HCT116 (cell line): ENCODE data around the gene OSBP2. TPM values are rescaled to one million over a fixed set of nuclear protein-coding genes. Genes with fewer than 3 reads are reported as not detected.

Experiments used
- ATAC-seq: fragments of 200-7000 bp; cut with Tn5 transposase; 2 replicates; pipeline ENCODE4 v1.9.1; 2020; ENCODE audit warnings: mild to moderate bottlenecking, moderate library complexity
- BruUV-seq: library from RNA; stranded (reverse); fragments of 400-500 nt; replicated peaks from 2 replicates; lab custom pipeline; 2021; lab: Mats Ljungman, UMichigan
- CTCF ChIA-PET: fragments of 300-600 bp; sonication (Branson Sonifier 250); formaldehyde crosslinking; loops from one replicate; lab custom pipeline; 2021; ENCODE audit warnings: antibody characterized with exemption; lab: Charles Lee
- POLR2A ChIA-PET: fragments of 300-600, 350-600 bp; sonication (Branson Sonifier 250); formaldehyde crosslinking; loops from one replicate; lab custom pipeline; 2021; ENCODE audit warnings: antibody characterized with exemption; lab: Charles Lee
- RAD21 ChIA-PET, 2 experiments: fragments of 300-600 bp; sonication (Branson Sonifier 250); formaldehyde crosslinking; loops; one replicate each; lab custom pipeline; 2023; ENCODE audit warnings: low total read pairs in 2 of 2; ENCODE audit not compliant: uncharacterized antibody in 2 of 2, unreplicated experiment in 2 of 2, low non-redundant PET in 1 of 2; lab: Charles Lee
- DNase-seq: peaks from one replicate; pipeline ENCODE4 v3.0.0-alpha.2; 2010; ENCODE audit warnings: low read depth, low spot score
- H2AFZ ChIP-seq: fragments of 200-600 bp; shearing (Covaris generic), sonication (generic); 2 replicates; pipeline ENCODE4 v1.6.1; 2017; ENCODE audit warnings: low read depth, mixed run types, mixed read lengths, antibody characterized with exemption, low read length; ENCODE audit not compliant: poor library complexity, severe bottlenecking
- H3K27ac ChIP-seq: 2 replicates; pipeline ENCODE4 v1.5.1; 2012; ENCODE audit warnings: low read depth, low read length
- H3K27me3 ChIP-seq: fragments of 200-600 bp; sonication (generic); 2 replicates; pipeline ENCODE4 v1.6.1; 2016; ENCODE audit warnings: mixed run types, low read length, mixed read lengths; ENCODE audit not compliant: insufficient read depth
- H3K36me3 ChIP-seq, 2 experiments: fragments of 200-500 bp in 1 of 2; fragments of 200-600 bp in 1 of 2; sonication (Bioruptor generic) in 1 of 2; sonication (generic) in 1 of 2; 2 replicates each; pipeline versions ENCODE4 v1.5.1 to v1.6.1; 2014 to 2016; ENCODE audit warnings: low read length in 2 of 2, inconsistent platforms in 1 of 2, mixed read lengths in 1 of 2, mixed run types in 1 of 2; ENCODE audit not compliant: insufficient read depth in 2 of 2, control insufficient read depth in 1 of 2
- H3K4me1 ChIP-seq, 2 experiments: fragments of 200-600 bp in 1 of 2; sonication (generic) in 1 of 2; 2 replicates each; pipeline versions ENCODE4 v1.5.1 to v1.6.1; 2012 to 2017; ENCODE audit warnings: low read length in 2 of 2, inconsistent platforms in 1 of 2, mild to moderate bottlenecking in 1 of 2, mixed read lengths in 1 of 2, mixed run types in 1 of 2, moderate library complexity in 1 of 2; ENCODE audit not compliant: insufficient read depth in 2 of 2, control insufficient read depth in 1 of 2
- H3K4me2 ChIP-seq: fragments of 200-600 bp; sonication (generic); 2 replicates; pipeline ENCODE4 v1.6.1; 2017; ENCODE audit warnings: mixed run types, low read length, mixed read lengths
- H3K4me3 ChIP-seq, 2 experiments: fragments of 200-600 bp in 1 of 2; sonication (generic) in 1 of 2; replicated peaks in 1 of 2; 2 replicates each; pipeline ENCODE4 v1.5.1; 2011 to 2016; ENCODE audit warnings: low read length in 2 of 2, control low read depth in 1 of 2, low read depth in 1 of 2, mild to moderate bottlenecking in 1 of 2, mixed read lengths in 1 of 2, mixed run types in 1 of 2
- H3K79me2 ChIP-seq: fragments of 200-600 bp; sonication (generic); 2 replicates; pipeline ENCODE4 v1.6.1; 2017; ENCODE audit warnings: mild to moderate bottlenecking, mixed run types, low read length, moderate library complexity, mixed read lengths; ENCODE audit not compliant: insufficient read depth
- H3K9ac ChIP-seq: fragments of 200-600 bp; sonication (generic); 2 replicates; pipeline ENCODE4 v1.6.1; 2016; ENCODE audit warnings: low read length, mixed read lengths
- H3K9me2 ChIP-seq: fragments of 200-600 bp; sonication (generic), shearing (Covaris generic); 2 replicates; pipeline ENCODE4 v1.6.1; 2017; ENCODE audit warnings: mixed run types, mild to moderate bottlenecking, moderate library complexity; ENCODE audit not compliant: insufficient read depth
- H3K9me3 ChIP-seq, 2 experiments: fragments of 200-500 bp in 1 of 2; fragments of 200-600 bp in 1 of 2; sonication (Bioruptor generic) in 1 of 2; sonication (generic) in 1 of 2; 2 replicates each; pipeline ENCODE4 v1.6.1; 2014 to 2017; ENCODE audit warnings: low read length in 2 of 2, mixed read lengths in 2 of 2, inconsistent platforms in 1 of 2, low read depth in 1 of 2, mild to moderate bottlenecking in 1 of 2, mixed run types in 1 of 2, moderate library complexity in 1 of 2; ENCODE audit not compliant: control insufficient read depth in 1 of 2, insufficient read depth in 1 of 2
- H4K20me1 ChIP-seq: fragments of 200-600 bp; sonication (generic), shearing (Covaris generic); 2 replicates; pipeline ENCODE4 v1.6.1; 2017; ENCODE audit warnings: mixed run types, mild to moderate bottlenecking, moderate library complexity; ENCODE audit not compliant: insufficient read depth
- ATF3 ChIP-seq: IDR thresholded peaks from 2 replicates; pipeline ENCODE4 v1.6.1; 2012
- CEBPB ChIP-seq: IDR thresholded peaks from 2 replicates; pipeline ENCODE4 v1.6.1; 2012; ENCODE audit warnings: low read depth
- CTCF ChIP-seq, 3 experiments: fragments of 200-600 bp in 1 of 3; sonication (generic) in 1 of 3; IDR thresholded peaks in 2 of 3; conservative IDR thresholded peaks in 1 of 3; 2 replicates each; pipeline ENCODE4 v1.5.1; 2012 to 2017; ENCODE audit warnings: low read depth in 2 of 3, low read length in 2 of 3, antibody characterized with exemption in 1 of 3, borderline replicate concordance in 1 of 3, control low read depth in 1 of 3, mild to moderate bottlenecking in 1 of 3, mixed read lengths in 1 of 3, mixed run types in 1 of 3, moderate library complexity in 1 of 3; ENCODE audit not compliant: insufficient read depth in 1 of 3
- EZH2 ChIP-seq: fragments of 200-600 bp; sonication (generic); IDR thresholded peaks from 2 replicates; pipeline ENCODE4 v1.6.1; 2017; ENCODE audit warnings: antibody characterized with exemption, mixed run types
- EZH2phosphoT487 ChIP-seq: fragments of 200-600 bp; IDR thresholded peaks from 2 replicates; pipeline ENCODE4 v1.6.1; 2018; ENCODE audit warnings: antibody characterized with exemption, borderline replicate concordance
- FOSL1 ChIP-seq: IDR thresholded peaks from 2 replicates; pipeline ENCODE4 v1.6.1; 2012; ENCODE audit warnings: low read depth
- JUND ChIP-seq: IDR thresholded peaks from 2 replicates; pipeline ENCODE4 v1.6.1; 2012
- POLR2AphosphoS5 ChIP-seq: IDR thresholded peaks from 2 replicates; pipeline ENCODE4 v1.6.1; 2011; ENCODE audit warnings: mild to moderate bottlenecking, low read depth, low read length, moderate library complexity
- SP1 ChIP-seq: IDR thresholded peaks from 2 replicates; pipeline ENCODE4 v1.6.1; 2012; ENCODE audit warnings: low read depth
- SRF ChIP-seq: IDR thresholded peaks from 2 replicates; pipeline ENCODE4 v1.6.1; 2012; ENCODE audit warnings: low read depth
- TCF7L2 ChIP-seq: IDR thresholded peaks from 2 replicates; pipeline ENCODE4 v1.7.0; 2011; ENCODE audit warnings: borderline replicate concordance, inconsistent platforms; ENCODE audit not compliant: insufficient read depth, insufficient read length; ENCODE audit errors: extremely low read depth
- ZFX ChIP-seq: fragments of 450-650 bp; IDR thresholded peaks from 2 replicates; pipeline ENCODE4 v1.6.1; 2017
- ZNF274 ChIP-seq: fragments of 200-500 bp; sonication (Bioruptor generic); IDR thresholded peaks from 2 replicates; pipeline ENCODE4 v1.6.1; 2014; ENCODE audit warnings: mild to moderate bottlenecking, low read depth, low read length, inconsistent platforms
- intact Hi-C: fragments of 100-400 bp; cut with micrococcal nuclease; formaldehyde crosslinking; loops from 2 replicates; pipeline ENCODE4 v1.10.0; 2022
- total RNA-seq: library from RNA; stranded (reverse); gene quantifications from one replicate; pipeline ENCODE4 v1.2.1, GENCODE V29; 2021; ENCODE audit not compliant: unreplicated experiment

The OSBP2 gene
- total RNA-seq, 1 experiment from 2014 or later: 12.9 TPM

GRCh38 chr22:30838111-30838510, 143.4 kb downstream of the OSBP2 start:
- H3K27ac ChIP-seq: no peak overlapping the region
- BruUV-seq: no TSS peak
- intact Hi-C loops: no loop called here
- H3K9me3 ChIP-seq: no peaks in the 10 kb centered on the region
- no peak overlapping the region for H3K4me3 ChIP-seq
- no peaks in the 10 kb centered on the region for H3K9me2 ChIP-seq
- H3K79me2 ChIP-seq: no peaks in the 10 kb centered on the region
- DNase-seq (no peak), ATAC-seq (no peak)
- POLR2A ChIA-PET: no interaction called here
- CTCF ChIA-PET: no interaction called here
- no peak for TF ChIP-seq CEBPB
- no peak for TF ChIP-seq CTCF (IDR thresholded peaks at IDR 0.05 in 2 of 3, conservative IDR thresholded peaks at IDR 0.05 in 1 of 3; ENCODE audit: borderline replicate concordance in 1 of 3, insufficient read depth in 1 of 3, low read depth in 2 of 3, low read length in 2 of 3)
- no peak for TF ChIP-seq FOSL1
- TF ChIP-seq SP1: no peak
- no peak for TF ChIP-seq EZH2
- TF ChIP-seq SRF: no peak
- no peak for TF ChIP-seq ZNF274
- TF ChIP-seq POLR2AphosphoS5: no peak
- no peak for TF ChIP-seq ATF3
- no peaks in the 10 kb centered on the region for H3K36me3 ChIP-seq
- H2AFZ ChIP-seq: no peak overlapping the region
- no peaks in the 10 kb centered on the region for H3K27me3 ChIP-seq
- H3K9ac ChIP-seq: no peak overlapping the region
- RAD21 ChIA-PET: no interaction called here
- no peaks in the 10 kb centered on the region for H4K20me1 ChIP-seq
- peaks cover 16 to 25% of the 10 kb centered on the region in 2 experiments for H3K4me1 ChIP-seq
- H3K4me2 ChIP-seq: no peak overlapping the region

GRCh38 chr22:30841273-30841672, 146.6 kb downstream of the OSBP2 start:
- Histone ChIP-seq H3K4me3 (no peak overlapping the region), H4K20me1 (no peaks in the 10 kb centered on the region), H3K27me3 (no peaks in the 10 kb centered on the region), H3K4me2 (no peak overlapping the region), H3K27ac (no peak overlapping the region), H3K9ac (no peak overlapping the region), H3K9me2 (no peaks in the 10 kb centered on the region), H3K36me3 (no peaks in the 10 kb centered on the region), H3K79me2 (no peaks in the 10 kb centered on the region), H3K9me3 (no peaks in the 10 kb centered on the region), H2AFZ (no peak overlapping the region), H3K4me1 (peaks cover 19 to 24% of the 10 kb centered on the region in 2 experiments)
- POLR2A ChIA-PET: no interaction called here
- no peak for DNase-seq
- CTCF ChIA-PET: no interaction called here
- RAD21 ChIA-PET: no interaction called here
- ATAC-seq: no peak
- intact Hi-C loops: no loop called here
- BruUV-seq: no TSS peak
- TF ChIP-seq FOSL1: no peak
- no peak for TF ChIP-seq EZH2phosphoT487
- no peak for TF ChIP-seq ATF3
- no peak for TF ChIP-seq ZNF274
- no peak for TF ChIP-seq SP1
- no peak for TF ChIP-seq CTCF (IDR thresholded peaks at IDR 0.05 in 2 of 3, conservative IDR thresholded peaks at IDR 0.05 in 1 of 3; ENCODE audit: borderline replicate concordance in 1 of 3, insufficient read depth in 1 of 3, low read depth in 2 of 3, low read length in 2 of 3)
- TF ChIP-seq TCF7L2: no peak
- TF ChIP-seq JUND: no peak
- no peak for TF ChIP-seq ZFX
